HEK293 (cell line): Measurements from ENCODE around the gene TBC1D24.

Experiments
- ZNF274 ChIP-seq, 2 experiments: fragments of 200-500 bp in 1 of 2; fragments of 450-650 bp in 1 of 2; sonication (Bioruptor generic) in 1 of 2; formaldehyde crosslinking in 1 of 2; IDR thresholded peaks; 2 replicates each; pipeline versions ENCODE4 v1.5.1 to v1.6.1; 2014 to 2016; ENCODE audit warnings: borderline replicate concordance in 1 of 2, inconsistent platforms in 1 of 2, low read length in 1 of 2, missing biosample characterization in 1 of 2, missing genetic modification characterization in 1 of 2
- ZNF302 ChIP-seq: fragments of 450-650 bp; formaldehyde crosslinking; IDR thresholded peaks from 2 replicates; pipeline ENCODE4 v1.5.1; 2016; ENCODE audit warnings: missing biosample characterization, missing genetic modification characterization, low read depth
- TF ChIP-seq, protein P1 (sequence below): fragments of 450-650 bp; formaldehyde crosslinking; IDR thresholded peaks from 2 replicates; pipeline ENCODE4 v1.5.1; 2016; ENCODE audit warnings: missing biosample characterization, missing genetic modification characterization

DNA sequence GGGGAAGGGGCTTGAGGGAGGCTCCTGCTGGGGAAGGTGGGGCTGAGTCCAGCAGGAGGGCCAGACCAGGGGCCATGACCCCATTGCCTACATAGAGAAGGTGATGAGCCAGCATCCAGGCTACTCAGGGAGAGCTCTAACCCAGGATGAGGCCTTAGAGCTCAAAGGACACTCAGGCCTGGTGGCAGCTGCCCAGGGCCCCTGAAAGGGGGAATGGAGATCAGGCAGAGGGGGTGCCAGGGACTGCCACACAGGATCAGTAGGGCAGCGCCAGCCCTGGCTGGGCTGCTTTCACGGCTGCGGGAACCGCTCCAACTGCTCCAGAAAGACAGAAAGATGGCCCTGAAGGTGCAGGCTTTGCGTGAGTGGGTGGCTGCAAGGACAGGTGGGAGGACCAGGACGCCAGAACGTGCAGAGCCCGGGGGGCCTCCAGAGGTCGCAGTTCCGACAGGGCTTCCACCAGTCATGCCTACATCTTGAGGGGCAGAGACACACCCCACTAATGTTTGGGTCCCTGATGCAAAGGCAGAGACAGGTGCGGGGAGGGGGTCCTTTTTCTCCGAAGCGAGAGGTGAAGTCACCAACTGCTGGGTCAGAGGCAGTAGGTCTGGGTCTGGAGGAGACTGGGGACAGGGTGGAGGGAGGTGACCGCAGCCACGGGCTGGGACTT, 37.9 kb downstream of the TBC1D24 start:
- TF ChIP-seq ZNF302 (tag by site-specific recombination) (no peak), ZNF274 (IDR thresholded peaks at IDR 0.05; ENCODE audit: low read length) (no peak), ZNF274 (tag by site-specific recombination; IDR thresholded peaks at IDR 0.05; ENCODE audit: borderline replicate concordance) (no peak)
- TF ChIP-seq, protein P1, sequence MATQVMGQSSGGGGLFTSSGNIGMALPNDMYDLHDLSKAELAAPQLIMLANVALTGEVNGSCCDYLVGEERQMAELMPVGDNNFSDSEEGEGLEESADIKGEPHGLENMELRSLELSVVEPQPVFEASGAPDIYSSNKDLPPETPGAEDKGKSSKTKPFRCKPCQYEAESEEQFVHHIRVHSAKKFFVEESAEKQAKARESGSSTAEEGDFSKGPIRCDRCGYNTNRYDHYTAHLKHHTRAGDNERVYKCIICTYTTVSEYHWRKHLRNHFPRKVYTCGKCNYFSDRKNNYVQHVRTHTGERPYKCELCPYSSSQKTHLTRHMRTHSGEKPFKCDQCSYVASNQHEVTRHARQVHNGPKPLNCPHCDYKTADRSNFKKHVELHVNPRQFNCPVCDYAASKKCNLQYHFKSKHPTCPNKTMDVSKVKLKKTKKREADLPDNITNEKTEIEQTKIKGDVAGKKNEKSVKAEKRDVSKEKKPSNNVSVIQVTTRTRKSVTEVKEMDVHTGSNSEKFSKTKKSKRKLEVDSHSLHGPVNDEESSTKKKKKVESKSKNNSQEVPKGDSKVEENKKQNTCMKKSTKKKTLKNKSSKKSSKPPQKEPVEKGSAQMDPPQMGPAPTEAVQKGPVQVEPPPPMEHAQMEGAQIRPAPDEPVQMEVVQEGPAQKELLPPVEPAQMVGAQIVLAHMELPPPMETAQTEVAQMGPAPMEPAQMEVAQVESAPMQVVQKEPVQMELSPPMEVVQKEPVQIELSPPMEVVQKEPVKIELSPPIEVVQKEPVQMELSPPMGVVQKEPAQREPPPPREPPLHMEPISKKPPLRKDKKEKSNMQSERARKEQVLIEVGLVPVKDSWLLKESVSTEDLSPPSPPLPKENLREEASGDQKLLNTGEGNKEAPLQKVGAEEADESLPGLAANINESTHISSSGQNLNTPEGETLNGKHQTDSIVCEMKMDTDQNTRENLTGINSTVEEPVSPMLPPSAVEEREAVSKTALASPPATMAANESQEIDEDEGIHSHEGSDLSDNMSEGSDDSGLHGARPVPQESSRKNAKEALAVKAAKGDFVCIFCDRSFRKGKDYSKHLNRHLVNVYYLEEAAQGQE, result no peak
